PC-9 (cell line): Measurements from ENCODE around the gene PYHIN1. TPM values are rescaled to one million over a fixed set of nuclear protein-coding genes. Genes with fewer than 3 reads are reported as not detected.

Experiments
- Bru-seq: library from RNA; stranded (reverse); fragments of 400-500 nt; gene quantifications from one replicate; lab custom pipeline; 2021; lab: Mats Ljungman, UMichigan
- BruChase-seq, 2 experiments: library from RNA; stranded (reverse); fragments of 400-500 nt; gene quantifications; one replicate each; lab custom pipeline; 2021; lab: Mats Ljungman, UMichigan
- BruUV-seq: library from RNA; stranded (reverse); fragments of 400-500 nt; replicated peaks from 2 replicates; lab custom pipeline; 2021; lab: Mats Ljungman, UMichigan
- CTCF ChIA-PET: fragments of 300-600 bp; sonication (Branson Sonifier 250); formaldehyde crosslinking; loops from one replicate; lab custom pipeline; 2022; ENCODE audit warnings: antibody characterized with exemption; lab: Charles Lee
- POLR2A ChIA-PET: fragments of 300-600 bp; sonication (Branson Sonifier 250); formaldehyde crosslinking; loops from one replicate; lab custom pipeline; 2022; ENCODE audit warnings: antibody characterized with exemption; ENCODE audit not compliant: unreplicated experiment; lab: Charles Lee
- DNase-seq, 2 experiments: peaks; one replicate each; pipeline versions ENCODE4 v3.0.0 to v3.0.0-alpha.2; 2015 to 2022; ENCODE audit warnings: mixed read lengths in 1 of 2
- H2AFZ ChIP-seq: fragments of 200-600 bp; sonication (generic); 2 replicates; pipeline ENCODE4 v1.8.1; 2017; ENCODE audit warnings: antibody characterized with exemption
- H3F3A ChIP-seq: fragments of 200-600 bp; sonication (generic); 2 replicates; pipeline ENCODE4 v1.8.1; 2017; ENCODE audit warnings: antibody characterized with exemption, mild to moderate bottlenecking, low read depth; ENCODE audit not compliant: insufficient read depth
- H3K27ac ChIP-seq: fragments of 200-600 bp; sonication (generic); 2 replicates; pipeline ENCODE4 v1.6.1; 2016; ENCODE audit warnings: mixed run types
- H3K27me3 ChIP-seq: fragments of 200-600 bp; sonication (generic); 2 replicates; pipeline ENCODE4 v1.6.1; 2016; ENCODE audit warnings: low read depth, mixed run types; ENCODE audit not compliant: insufficient read depth
- H3K36me3 ChIP-seq: fragments of 200-600 bp; sonication (generic); 2 replicates; pipeline ENCODE4 v1.6.1; 2016; ENCODE audit warnings: low read depth, mixed run types
- H3K4me1 ChIP-seq: fragments of 200-600 bp; sonication (generic); replicated peaks from 2 replicates; pipeline ENCODE4 v1.6.1; 2016; ENCODE audit warnings: mixed run types; ENCODE audit not compliant: insufficient read depth
- H3K4me2 ChIP-seq: fragments of 200-600 bp; sonication (generic); 2 replicates; pipeline ENCODE4 v1.6.1; 2017; ENCODE audit warnings: mixed run types
- H3K4me3 ChIP-seq: fragments of 200-600 bp; sonication (generic); 2 replicates; pipeline ENCODE4 v1.6.1; 2016; ENCODE audit warnings: mixed run types
- H3K79me2 ChIP-seq: fragments of 200-600 bp; sonication (generic); 2 replicates; pipeline ENCODE4 v1.6.1; 2017; ENCODE audit warnings: low read depth, mixed run types
- H3K9me2 ChIP-seq: fragments of 200-600 bp; sonication (generic); 2 replicates; pipeline ENCODE4 v1.8.1; 2017; ENCODE audit warnings: mild to moderate bottlenecking; ENCODE audit not compliant: insufficient read depth
- H3K9me3 ChIP-seq: fragments of 200-600 bp; sonication (generic); 2 replicates; pipeline ENCODE4 v1.8.1; 2016; ENCODE audit warnings: low read depth; ENCODE audit not compliant: insufficient read depth
- H4K20me1 ChIP-seq: fragments of 200-600 bp; sonication (generic); 2 replicates; pipeline ENCODE4 v1.8.1; 2017; ENCODE audit not compliant: insufficient read depth
- EZH2 ChIP-seq: fragments of 200-600 bp; sonication (generic); IDR thresholded peaks from 2 replicates; pipeline ENCODE4 v1.8.0; 2017; ENCODE audit warnings: antibody characterized with exemption, low read depth
- intact Hi-C: fragments of 100-400 bp; cut with micrococcal nuclease; formaldehyde crosslinking; loops from one replicate; pipeline ENCODE4 v1.10.0; 2022; ENCODE audit not compliant: unreplicated experiment
- long read RNA-seq: library from polyadenylated mRNA; stranded (forward); transcript quantifications from one replicate; pipeline ENCODE4 v2.0.0, GENCODE V29; 2022
- total RNA-seq: library from RNA; stranded (reverse); gene quantifications from 2 replicates; pipeline ENCODE4 v1.2.3, GENCODE V29; 2021
- TF ChIP-seq, protein P1 (sequence below): fragments of 200-600 bp; sonication (generic); conservative IDR thresholded peaks from 2 replicates; pipeline ENCODE4 v1.6.1; 2017; ENCODE audit warnings: mixed run types, antibody characterized with exemption, mild to moderate bottlenecking, moderate library complexity

PYHIN1 gene
- total RNA-seq (not detected in 2 replicates), Bru-seq, nascent RNA (percentile 8 among the genes with signal in this experiment), BruChase-seq, experiment 1, labeled RNA remaining after a 2-hour chase (percentile 6 among the genes with signal in this experiment), BruChase-seq, experiment 2, labeled RNA remaining after a 6-hour chase (percentile 7 among the genes with signal in this experiment)
- long read RNA-seq, result 0 reads

DNA sequence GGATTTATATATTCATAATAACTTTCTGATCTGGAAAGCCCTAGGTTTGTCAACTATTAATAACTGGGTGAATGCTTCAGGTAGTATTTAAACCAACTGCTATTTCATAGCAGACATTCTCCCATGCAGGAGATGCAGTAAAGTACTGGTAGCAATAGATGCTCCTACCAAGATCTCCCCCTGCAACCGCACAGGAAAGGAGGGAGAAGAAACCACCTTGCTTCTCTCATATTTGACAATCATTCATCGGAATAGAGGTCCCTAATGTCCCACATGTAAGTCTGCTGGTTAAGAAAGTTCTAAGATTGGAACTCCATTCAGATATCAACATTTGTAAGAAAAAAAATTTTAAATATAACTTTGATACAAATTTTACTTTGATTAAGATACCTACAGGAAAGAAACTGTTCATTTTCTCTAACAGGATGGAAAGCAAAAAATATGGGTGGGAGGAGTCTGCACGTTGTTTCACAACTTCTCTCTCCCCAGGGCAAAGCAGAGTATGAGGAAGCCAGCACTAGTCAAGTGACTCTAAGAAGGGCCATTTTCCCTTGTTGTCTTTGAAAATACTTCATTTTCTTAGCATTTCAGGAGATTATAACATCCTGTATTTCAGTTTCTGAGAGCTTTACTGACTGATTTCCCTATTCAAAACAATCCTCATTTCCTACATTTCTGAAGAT is at the start of gene PYHIN1:
Gene PYHIN1, plus strand, starts transcription at position 498 of the 683 bp plus-strand sequence. CDS start 5,359 bp downstream, outside the sequence.
- Histone ChIP-seq H4K20me1 (no peaks in the 10 kb centered on the region), H3K27me3 (no peaks in the 10 kb centered on the region; the same call in 1 of the 2 replicates), H3K4me2 (no peak within 1 kb of the TSS), H3K9me2 (no peaks in the 10 kb centered on the region), H3F3A (no peaks in the 10 kb centered on the region), H3K27ac (no peak within 1 kb of the TSS), H3K79me2 (no peaks in the 10 kb centered on the region), H3K4me1 (no peaks in the 10 kb centered on the region), H3K36me3 (no peaks in the 10 kb centered on the region), H3K4me3 (no peak within 1 kb of the TSS), H3K9me3 (no peaks in the 10 kb centered on the region), H2AFZ (no peak within 1 kb of the TSS)
- no TSS peak for BruUV-seq
- TF ChIP-seq, protein P1, sequence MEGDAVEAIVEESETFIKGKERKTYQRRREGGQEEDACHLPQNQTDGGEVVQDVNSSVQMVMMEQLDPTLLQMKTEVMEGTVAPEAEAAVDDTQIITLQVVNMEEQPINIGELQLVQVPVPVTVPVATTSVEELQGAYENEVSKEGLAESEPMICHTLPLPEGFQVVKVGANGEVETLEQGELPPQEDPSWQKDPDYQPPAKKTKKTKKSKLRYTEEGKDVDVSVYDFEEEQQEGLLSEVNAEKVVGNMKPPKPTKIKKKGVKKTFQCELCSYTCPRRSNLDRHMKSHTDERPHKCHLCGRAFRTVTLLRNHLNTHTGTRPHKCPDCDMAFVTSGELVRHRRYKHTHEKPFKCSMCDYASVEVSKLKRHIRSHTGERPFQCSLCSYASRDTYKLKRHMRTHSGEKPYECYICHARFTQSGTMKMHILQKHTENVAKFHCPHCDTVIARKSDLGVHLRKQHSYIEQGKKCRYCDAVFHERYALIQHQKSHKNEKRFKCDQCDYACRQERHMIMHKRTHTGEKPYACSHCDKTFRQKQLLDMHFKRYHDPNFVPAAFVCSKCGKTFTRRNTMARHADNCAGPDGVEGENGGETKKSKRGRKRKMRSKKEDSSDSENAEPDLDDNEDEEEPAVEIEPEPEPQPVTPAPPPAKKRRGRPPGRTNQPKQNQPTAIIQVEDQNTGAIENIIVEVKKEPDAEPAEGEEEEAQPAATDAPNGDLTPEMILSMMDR, result no peak
- TF ChIP-seq EZH2, result no peak
- CTCF ChIA-PET, result no interaction called here
- POLR2A ChIA-PET, result no interaction called here
- DNase-seq, result no peak
- intact Hi-C loops, result no loop called here

GRCh38 chr1:158893654-158894053 is 37.7 kb upstream of the PYHIN1 start:
- Histone ChIP-seq H3K27ac (no peak overlapping the region), H4K20me1 (no peaks in the 10 kb centered on the region), H3K9me2 (no peaks in the 10 kb centered on the region), H3K4me3 (no peak overlapping the region), H3K4me1 (no peaks in the 10 kb centered on the region), H3K79me2 (no peaks in the 10 kb centered on the region), H3K36me3 (no peaks in the 10 kb centered on the region), H3K9me3 (no peaks in the 10 kb centered on the region), H3K27me3 (no peaks in the 10 kb centered on the region), H2AFZ (no peak overlapping the region), H3K4me2 (no peak overlapping the region), H3F3A (no peaks in the 10 kb centered on the region)
- no peak for DNase-seq
- intact Hi-C loops, result no loop called here
- BruUV-seq, result no TSS peak
- no peak for TF ChIP-seq EZH2
- TF ChIP-seq, protein P1, result no peak
- POLR2A ChIA-PET, result no interaction called here
- CTCF ChIA-PET, result no interaction called here

- ChIA-PET CTCF (no interaction called here), POLR2A (no interaction called here)
- Histone ChIP-seq H4K20me1 (no peaks in the 10 kb centered on the region), H3K27ac (no peak overlapping the region), H3F3A (no peaks in the 10 kb centered on the region), H3K36me3 (no peaks in the 10 kb centered on the region), H3K9me2 (no peaks in the 10 kb centered on the region), H3K4me1 (no peaks in the 10 kb centered on the region), H3K4me2 (no peak overlapping the region), H2AFZ (no peak overlapping the region), H3K79me2 (no peaks in the 10 kb centered on the region), H3K27me3 (no peaks in the 10 kb centered on the region), H3K9me3 (no peaks in the 10 kb centered on the region), H3K4me3 (no peak overlapping the region)
- no peak for DNase-seq
- no peak for TF ChIP-seq EZH2
- TF ChIP-seq, protein P1, result no peak
- BruUV-seq, result no TSS peak
- intact Hi-C loops, result no loop called here
Measured at GRCh38 chr1:158898722-158899121, 32.6 kb upstream of the PYHIN1 start.
